ENCODE results near the gene CTCF.

CTCF gene

DNA sequence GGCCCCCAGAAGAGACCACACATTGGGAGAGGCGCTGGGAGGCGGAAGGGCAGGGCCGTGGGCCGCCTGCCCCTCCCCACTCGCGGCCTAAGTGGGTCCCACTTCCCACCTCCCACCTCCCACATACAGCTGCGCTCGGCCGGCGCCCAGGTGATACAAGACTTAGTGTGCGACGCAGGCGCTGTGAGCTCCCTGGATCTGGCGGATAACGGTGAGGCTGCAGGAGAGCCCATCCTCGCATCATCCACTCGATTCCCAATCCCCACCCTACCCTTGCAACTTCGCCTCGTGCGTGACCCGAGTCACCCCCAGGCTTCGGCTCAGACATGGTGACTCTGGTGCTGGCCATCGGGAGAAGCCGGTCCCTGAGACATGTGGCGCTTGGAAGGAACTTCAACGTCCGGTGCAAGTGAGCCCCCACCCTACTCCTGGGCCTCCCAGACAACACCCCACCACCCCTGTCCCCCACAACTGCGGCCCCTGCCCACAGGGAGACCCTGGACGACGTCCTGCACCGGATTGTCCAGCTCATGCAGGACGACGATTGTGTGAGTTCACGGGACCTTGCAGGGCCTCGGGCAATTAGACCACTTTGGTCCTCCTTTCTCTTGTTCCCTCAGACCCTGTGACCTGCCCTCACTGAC, 86.6 kb downstream of the CTCF start:
- in situ Hi-C loops (cut with MboI; ENCODE audit: low sequenced_read_pairs): no loop called here

DNA sequence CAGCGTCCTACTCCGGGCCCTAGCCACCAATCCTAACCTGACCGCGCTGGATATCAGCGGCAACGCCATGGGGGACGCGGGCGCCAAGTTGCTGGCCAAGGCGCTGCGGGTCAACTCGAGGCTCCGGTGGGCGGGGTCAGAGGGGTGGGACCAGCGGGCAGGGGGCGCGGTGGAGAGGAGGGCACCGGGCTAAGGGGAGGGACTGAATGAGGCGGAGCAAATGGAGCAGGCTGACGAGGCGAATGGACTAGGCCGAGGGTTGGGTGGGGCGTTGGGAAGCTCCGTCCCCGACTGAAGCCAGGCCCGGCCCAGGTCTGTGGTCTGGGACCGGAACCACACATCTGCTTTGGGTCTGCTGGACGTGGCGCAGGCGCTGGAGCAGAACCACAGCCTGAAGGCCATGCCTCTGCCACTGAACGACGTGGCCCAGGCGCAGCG, 87.2 kb downstream of the CTCF start:
- in situ Hi-C loops (cut with MboI; ENCODE audit: low sequenced_read_pairs): no loop called here

- in situ Hi-C loops (cut with MboI; ENCODE audit: low sequenced_read_pairs): no loop called here
Measured at GRCh38 chr16:67650023-67650422, 87.7 kb downstream of the CTCF start.

- in situ Hi-C loops (cut with MboI; ENCODE audit: low sequenced_read_pairs): no loop called here
Measured at GRCh38 chr16:67651039-67651438, 88.7 kb downstream of the CTCF start.

DNA sequence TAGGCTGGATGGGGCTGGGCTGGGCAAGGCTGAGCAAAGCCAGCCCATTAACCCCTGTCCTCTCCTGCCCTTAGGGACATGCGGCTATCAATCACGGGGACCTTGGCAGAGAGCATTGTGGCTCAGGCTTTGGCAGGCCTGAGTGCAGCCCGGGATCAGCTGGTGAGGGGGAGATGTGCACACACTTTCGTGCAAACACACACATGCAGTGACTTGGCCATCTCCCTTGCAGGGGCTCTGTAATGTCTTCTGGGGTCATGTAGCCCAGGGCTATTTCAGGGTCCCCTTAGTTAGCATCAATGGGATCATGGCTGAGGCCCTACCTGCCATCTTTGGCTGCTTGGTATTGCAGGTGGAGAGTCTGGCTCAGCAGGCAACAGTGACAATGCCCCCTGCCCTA, 89.5 kb downstream of the CTCF start:
- in situ Hi-C loops (cut with MboI; ENCODE audit: low sequenced_read_pairs): no loop called here

DNA sequence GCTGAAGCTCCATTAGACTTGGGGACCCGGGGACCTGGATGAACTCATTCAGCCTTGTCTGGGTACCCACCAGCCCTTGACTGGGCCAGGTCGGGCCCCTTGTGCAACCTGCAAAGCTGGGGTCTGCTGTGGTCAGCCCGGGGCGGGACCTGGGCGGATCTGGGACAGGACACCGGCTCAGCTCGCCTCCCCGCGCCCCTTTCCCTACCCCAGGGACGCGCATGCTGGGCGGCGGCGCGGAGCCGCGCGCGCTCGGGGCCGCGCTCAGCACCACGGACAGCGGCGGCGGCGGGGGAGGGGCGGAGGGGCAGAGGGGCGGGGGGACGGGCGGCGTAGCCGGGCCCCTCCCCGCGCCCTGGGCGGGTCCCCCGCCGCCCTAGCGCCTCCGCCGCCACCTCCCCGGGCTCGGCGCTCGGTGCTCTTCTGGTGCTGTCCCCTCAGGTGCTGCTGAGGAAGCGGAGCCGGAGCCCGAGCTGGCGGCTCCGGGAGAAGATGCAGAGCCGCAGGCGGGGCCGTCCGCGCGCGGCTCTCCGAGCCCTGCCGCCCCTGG, 90.3 kb downstream of the CTCF start:
- in situ Hi-C loops (cut with MboI; ENCODE audit: low sequenced_read_pairs): no loop called here

- in situ Hi-C loops (cut with MboI; ENCODE audit: low sequenced_read_pairs): no loop called here
Measured at GRCh38 chr16:67653128-67653788, 90.9 kb downstream of the CTCF start.

DNA sequence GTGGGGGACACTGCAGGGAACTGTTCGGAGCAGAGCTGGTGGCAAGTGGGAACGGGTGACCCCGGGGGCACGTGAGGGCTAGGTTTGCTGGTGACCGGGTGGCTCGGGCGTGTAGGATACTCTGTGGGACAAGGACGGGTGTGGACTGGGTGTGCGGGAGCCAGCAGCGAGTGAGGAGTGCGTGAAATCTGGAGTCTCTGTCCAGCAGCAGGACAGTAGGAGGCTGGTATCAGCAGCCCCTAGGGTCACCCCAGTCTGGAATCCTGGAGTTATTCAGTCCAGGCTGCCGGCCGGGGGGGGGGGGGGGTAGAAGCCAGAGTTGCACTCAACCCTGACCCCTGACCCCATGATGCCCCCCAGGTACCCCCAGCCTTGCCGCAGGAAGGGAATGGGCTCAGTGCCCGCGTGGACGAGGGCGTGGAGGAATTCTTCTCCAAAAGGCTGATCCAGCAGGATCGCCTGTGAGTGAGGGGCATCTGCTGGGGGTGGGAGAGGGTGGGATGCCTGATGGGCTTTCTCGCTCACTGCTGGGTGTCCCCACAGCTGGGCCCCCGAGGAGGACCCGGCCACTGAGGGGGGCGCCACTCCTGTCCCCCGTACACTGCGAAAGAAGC, 91.6 kb downstream of the CTCF start:
- in situ Hi-C loops (cut with MboI; ENCODE audit: low sequenced_read_pairs): no loop called here

DNA sequence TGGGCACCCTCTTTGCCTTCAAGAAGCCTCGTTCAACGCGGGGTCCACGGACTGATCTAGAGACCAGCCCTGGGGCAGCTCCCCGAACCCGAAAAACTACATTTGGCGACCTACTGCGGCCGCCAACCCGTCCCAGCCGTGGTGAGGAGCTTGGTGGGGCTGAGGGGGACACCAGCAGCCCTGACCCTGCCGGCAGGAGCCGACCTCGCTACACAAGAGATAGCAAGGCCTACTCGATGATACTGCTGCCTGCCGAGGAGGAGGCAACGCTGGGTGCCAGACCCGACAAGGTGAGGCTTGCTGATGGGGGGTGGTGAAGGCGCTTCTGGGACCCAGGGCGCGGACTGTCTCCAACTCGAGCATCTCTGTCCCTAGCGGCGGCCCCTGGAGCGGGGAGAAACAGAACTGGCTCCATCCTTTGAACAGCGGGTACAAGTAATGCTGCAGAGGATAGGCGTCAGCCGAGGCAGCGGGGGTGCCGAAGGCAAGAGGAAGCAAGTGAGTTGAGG, 92.1 kb downstream of the CTCF start:
- in situ Hi-C loops (cut with MboI; ENCODE audit: low sequenced_read_pairs): no loop called here

- in situ Hi-C loops (cut with MboI; ENCODE audit: low sequenced_read_pairs): no loop called here
Measured at GRCh38 chr16:67655363-67655762, 93.0 kb downstream of the CTCF start.

DNA sequence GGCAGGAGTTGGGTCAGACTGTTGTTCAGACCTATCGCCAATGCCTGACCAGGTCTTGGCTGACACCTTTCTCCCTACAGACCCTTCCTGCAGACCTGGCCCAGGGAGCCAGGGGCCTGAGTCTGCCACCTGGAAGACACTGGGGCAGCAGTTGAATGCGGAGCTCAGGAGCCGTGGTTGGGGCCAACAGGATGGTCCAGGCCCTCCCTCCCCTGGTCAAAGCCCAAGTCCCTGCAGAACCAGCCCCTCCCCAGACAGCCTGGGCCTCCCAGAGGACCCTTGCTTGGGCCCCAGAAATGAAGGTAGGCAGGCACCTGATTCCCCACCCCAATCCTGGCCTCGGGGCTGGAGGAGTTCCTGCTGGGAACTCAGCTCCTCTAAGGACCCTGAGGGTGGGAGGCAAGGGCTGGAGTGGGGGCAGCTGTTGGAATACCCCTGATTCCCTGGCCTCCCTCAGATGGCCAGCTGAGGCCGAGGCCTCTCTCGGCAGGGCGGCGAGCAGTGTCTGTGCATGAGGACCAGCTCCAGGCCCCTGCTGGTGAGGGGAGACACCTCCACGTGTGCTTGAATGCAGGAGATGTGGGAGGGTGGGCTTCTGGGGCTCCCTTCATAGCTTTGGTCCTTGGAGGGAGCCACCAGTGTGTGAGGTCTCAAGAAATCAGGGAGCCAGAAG, 94.2 kb downstream of the CTCF start:
- in situ Hi-C loops (cut with MboI; ENCODE audit: low sequenced_read_pairs): no loop called here

DNA sequence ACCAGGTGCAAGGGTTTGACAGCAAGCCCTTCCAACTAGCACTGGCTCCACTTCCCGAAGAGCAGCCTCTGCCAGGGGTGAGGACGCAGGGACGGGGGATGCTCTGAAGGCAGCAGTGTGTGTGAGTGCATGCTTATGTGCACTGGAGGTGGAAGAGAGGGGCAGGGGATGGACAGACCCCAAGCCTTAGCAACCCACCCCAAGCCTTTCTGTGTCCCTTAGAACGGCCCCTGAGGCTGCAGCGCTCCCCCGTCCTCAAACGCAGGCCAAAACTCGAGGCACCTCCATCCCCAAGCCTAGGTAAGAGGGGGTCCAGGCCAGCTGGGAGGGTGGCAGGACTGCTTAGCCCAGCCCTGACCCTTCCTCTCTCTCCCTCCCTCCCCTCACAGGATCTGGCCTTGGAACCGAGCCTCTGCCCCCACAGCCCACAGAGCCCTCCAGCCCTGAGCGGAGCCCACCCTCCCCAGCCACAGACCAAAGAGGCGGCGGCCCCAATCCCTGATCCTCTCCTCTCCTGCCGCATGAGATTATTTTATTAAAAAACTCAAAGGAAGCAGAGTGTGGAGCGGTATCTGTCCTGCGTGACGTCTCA, 94.8 kb downstream of the CTCF start:
- in situ Hi-C loops (cut with MboI; ENCODE audit: low sequenced_read_pairs): no loop called here

- in situ Hi-C loops (cut with MboI; ENCODE audit: low sequenced_read_pairs): no loop called here
Measured at GRCh38 chr16:67657751-67658518, 95.6 kb downstream of the CTCF start.

- in situ Hi-C loops (cut with MboI; ENCODE audit: low sequenced_read_pairs): no loop called here
Measured at GRCh38 chr16:67658849-67659674, 96.7 kb downstream of the CTCF start.

DNA sequence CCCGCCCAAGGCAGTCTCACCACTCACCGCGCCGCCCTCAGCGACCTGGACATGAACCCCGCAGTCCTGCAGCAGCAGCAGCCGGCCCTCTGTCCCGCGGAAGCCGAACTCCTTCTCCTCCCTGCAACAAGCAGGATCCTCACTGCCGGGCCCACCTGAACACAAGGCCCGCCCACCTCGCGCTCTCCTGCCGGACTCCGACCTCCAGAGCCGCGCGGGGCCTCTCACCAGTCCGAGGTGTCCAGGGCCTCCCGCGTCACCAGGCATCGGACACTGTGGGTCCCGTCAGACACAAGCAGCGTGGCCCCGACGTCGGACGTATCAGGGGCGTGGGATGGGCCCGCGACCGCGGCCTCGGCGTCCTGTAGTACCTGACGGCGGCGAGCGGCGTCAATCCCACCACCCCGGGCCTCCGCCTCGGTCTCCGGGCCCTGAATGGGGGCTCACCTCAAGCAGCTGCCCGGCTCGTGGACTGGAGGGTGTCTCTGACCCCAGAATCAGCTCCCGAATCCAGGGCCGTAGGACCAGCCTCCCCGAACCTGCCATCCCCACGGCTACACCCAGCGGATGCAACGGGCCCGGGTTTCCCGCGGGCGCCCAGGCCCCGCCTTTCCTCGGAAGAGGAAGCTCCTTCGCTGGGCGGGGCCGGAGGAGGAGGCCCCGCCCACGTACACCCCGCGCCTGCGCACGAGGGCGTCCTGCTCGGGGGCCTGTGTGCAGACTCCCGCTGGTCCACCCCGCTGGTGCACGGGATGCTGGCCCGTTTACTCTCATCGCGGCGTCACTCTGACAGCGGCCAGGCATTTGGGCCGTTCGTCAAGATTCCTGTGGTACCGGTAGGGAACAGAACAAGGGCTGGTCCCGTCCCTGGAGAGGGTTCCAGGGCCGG, 97.6 kb downstream of the CTCF start, which contains the start of gene ACD:
Gene ACD, minus strand, starts transcription at position 586 of the 889 bp plus-strand sequence. Its CDS starts 40 bp downstream, at position 546.
- in situ Hi-C loops (cut with MboI; ENCODE audit: low sequenced_read_pairs): no loop called here

DNA sequence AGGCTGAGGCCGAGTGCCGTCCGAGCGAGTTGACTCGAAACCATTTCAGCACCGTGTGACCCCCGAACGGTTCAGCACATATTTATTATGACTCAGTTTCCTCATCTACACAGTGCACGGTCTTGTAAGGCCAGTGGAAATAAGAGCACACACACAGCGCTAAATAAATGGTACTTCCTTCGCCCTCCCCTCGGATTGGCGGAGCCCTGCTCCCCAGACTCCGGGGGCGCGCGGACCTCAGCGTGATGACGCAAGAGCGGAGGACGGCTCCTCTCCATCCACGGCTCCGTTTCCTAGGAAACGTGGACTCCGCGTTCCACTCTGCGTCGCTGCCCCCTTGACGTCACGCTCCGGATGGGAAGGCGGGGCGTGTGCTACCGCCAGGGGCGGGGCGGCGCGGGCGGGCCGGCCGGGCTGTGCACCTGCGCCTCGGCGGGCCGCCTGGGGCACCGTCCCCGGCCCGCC, 98.3 kb downstream of the CTCF start, which contains the start of gene PARD6A:
Gene PARD6A, plus strand, starts transcription at position 397 of the 465 bp plus-strand sequence. CDS start 79 bp downstream, outside the sequence.
- in situ Hi-C loops (cut with MboI; ENCODE audit: low sequenced_read_pairs): no loop called here

DNA sequence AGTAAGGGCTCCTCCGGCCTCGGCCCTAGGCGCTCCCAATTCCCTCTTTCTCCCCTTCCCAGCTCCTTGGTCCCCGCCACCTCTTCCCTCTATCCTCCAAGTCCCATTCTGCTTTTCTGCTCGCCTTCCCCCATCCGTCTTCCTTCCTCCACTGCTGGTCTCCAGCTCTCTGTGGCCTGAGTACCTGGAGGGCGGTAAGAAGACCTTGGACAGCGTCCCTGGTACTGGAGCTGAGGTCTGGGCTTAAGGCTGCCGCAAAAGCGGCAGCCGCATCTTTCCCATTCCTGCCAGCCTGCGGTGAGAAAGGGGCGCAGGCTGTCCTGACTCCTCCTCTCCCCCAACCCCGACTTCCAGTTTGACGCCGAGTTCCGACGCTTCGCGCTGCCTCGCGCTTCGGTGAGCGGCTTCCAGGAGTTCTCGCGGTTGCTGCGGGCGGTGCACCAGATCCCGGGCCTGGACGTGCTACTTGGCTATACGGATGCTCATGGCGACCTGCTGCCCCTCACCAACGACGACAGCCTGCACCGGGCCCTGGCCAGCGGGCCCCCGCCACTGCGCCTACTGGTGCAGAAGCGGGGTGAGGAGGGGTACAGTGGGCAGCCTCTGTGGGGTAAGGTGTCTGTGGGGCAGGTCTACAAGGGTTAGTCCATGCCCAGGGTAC, 98.9 kb downstream of the CTCF start:
- in situ Hi-C loops (cut with MboI; ENCODE audit: low sequenced_read_pairs): no loop called here

Data from hTERT RPE-1 (cell line).